Erythroblast (primary cell): ENCODE measurements around the gene OTOGL.

Experiments
- GATA1 ChIP-seq: IDR thresholded peaks from 2 replicates; pipeline ENCODE4 v1.6.1; 2011; ENCODE audit warnings: low read depth, mild to moderate bottlenecking, control low read depth, low read length, moderate library complexity
- POLR2A ChIP-seq: IDR thresholded peaks from 2 replicates; pipeline ENCODE4 v1.6.1; 2011; ENCODE audit warnings: mild to moderate bottlenecking, low read length

DNA sequence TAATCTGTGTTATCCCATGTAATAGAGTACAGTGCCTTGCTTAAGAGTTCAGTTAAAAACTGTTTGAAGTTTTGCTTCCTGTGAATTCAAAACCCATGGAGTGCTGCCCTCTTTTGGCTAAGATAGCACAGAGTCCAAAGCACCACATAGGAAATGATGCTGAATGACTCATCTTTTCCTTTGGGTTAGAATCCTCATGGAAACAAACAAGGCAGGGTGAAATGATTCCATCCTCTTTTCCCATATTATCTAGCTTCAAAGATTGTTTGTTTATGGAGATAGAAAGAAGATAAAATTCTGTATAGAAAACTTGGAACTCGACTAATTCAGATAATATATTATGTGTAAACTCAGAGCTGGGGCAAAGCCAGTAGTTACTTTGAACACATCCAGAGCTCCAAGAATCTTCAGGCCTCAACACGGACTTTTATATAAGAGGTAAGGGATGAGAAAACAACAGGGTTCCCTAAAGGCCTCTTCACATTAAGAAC, 87.4 kb downstream of the OTOGL start:
- TF ChIP-seq POLR2A (no peak), GATA1 (no peak)
